NB4 (cell line): ENCODE measurements around the gene H1-8.

Experiments
- MYC ChIP-seq: IDR thresholded peaks from 2 replicates; pipeline ENCODE4 v1.6.1; 2011; ENCODE audit warnings: low read depth, low read length
- POLR2A ChIP-seq: IDR thresholded peaks from 2 replicates; pipeline ENCODE4 v1.6.1; 2011; ENCODE audit warnings: mild to moderate bottlenecking; ENCODE audit not compliant: insufficient read length; ENCODE audit errors: extremely low read depth
- TF ChIP-seq, protein P1 (sequence below): IDR thresholded peaks from one replicate; pipeline ENCODE4 v1.5.1; 2012; ENCODE audit warnings: low read depth, low read length
- TF ChIP-seq, protein P2 (sequence below): IDR thresholded peaks from 2 replicates; pipeline ENCODE4 v1.6.1; 2011; ENCODE audit warnings: low read depth, low read length

DNA sequence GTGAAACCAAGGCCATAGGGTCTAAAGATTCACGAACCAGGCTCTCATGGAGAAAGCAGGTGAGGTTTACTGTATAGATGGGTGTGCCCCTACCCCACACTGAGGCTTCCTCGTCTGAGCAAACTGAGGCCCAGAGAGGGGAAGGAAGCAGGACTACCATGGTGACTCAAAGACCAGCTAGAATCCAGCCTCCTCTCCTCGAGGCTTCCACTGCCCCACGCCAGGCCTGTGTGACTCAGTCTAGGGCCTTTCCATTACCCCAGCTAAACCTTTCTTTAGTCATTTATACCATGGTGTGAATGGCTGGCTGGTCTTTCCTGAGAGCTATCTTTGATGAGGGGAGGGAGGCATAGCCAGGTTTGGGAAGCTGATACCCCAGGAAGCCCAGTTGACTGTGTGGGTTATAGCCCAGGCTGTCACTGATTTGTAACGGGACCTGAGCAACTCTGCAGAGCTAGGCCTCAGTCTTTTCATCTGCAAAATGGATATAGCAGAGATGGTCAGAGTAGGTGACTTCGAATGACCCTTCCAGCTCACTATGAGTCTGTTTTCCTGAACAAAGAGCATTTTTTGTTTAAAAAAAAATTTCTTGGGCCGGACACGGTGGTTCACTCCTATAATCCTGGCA, 17.5 kb upstream of the H1-8 start:
- TF ChIP-seq, protein P1, sequence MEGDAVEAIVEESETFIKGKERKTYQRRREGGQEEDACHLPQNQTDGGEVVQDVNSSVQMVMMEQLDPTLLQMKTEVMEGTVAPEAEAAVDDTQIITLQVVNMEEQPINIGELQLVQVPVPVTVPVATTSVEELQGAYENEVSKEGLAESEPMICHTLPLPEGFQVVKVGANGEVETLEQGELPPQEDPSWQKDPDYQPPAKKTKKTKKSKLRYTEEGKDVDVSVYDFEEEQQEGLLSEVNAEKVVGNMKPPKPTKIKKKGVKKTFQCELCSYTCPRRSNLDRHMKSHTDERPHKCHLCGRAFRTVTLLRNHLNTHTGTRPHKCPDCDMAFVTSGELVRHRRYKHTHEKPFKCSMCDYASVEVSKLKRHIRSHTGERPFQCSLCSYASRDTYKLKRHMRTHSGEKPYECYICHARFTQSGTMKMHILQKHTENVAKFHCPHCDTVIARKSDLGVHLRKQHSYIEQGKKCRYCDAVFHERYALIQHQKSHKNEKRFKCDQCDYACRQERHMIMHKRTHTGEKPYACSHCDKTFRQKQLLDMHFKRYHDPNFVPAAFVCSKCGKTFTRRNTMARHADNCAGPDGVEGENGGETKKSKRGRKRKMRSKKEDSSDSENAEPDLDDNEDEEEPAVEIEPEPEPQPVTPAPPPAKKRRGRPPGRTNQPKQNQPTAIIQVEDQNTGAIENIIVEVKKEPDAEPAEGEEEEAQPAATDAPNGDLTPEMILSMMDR, result no peak
- TF ChIP-seq, protein P2, sequence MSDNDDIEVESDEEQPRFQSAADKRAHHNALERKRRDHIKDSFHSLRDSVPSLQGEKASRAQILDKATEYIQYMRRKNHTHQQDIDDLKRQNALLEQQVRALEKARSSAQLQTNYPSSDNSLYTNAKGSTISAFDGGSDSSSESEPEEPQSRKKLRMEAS, result no peak
- no peak for TF ChIP-seq POLR2A
- no peak; the same call in 1 of the 2 replicates for TF ChIP-seq MYC
